Stimulated activated naive CD8-positive, alpha-beta T cell treated with anti-CD3 and anti-CD28 coated beads, Interleukin-15, Interleukin-2, amounts not matched to agents 100 ng/mL and 50 ng/mL, for 24 hours (primary cell): ENCODE measurements around the gene ERBB2.
A peak's percentile ranks its signal among the peaks of the same experiment; 100 is the strongest.
"Not testable (repeated sequence)": the region's sequence is repeated elsewhere in the genome, so short reads cannot be mapped to it uniquely, and the experiment has no call there.

ENCODE experiments used
- H3K27ac Mint-ChIP-seq: one replicate; pipeline ENCODE4 v1.8.0; 2021; ENCODE audit warnings: mild to moderate bottlenecking, mixed read lengths
- H3K27me3 Mint-ChIP-seq: one replicate; pipeline ENCODE4 v1.8.0; 2021; ENCODE audit warnings: mixed read lengths
- H3K36me3 Mint-ChIP-seq: one replicate; pipeline ENCODE4 v1.8.0; 2021; ENCODE audit warnings: low read depth, mixed read lengths
- H3K4me1 Mint-ChIP-seq: one replicate; pipeline ENCODE4 v1.8.0; 2021; ENCODE audit warnings: low read depth, mixed read lengths
- H3K4me3 Mint-ChIP-seq: one replicate; pipeline ENCODE4 v1.8.0; 2021; ENCODE audit warnings: mild to moderate bottlenecking, mixed read lengths
- H3K9me3 Mint-ChIP-seq: one replicate; pipeline ENCODE4 v1.8.0; 2021; ENCODE audit warnings: mixed read lengths

The ERBB2 gene

GRCh38 chr17:39701784-39702422 lies 2.0 kb downstream of the ERBB2 start:
- H3K27ac Mint-ChIP-seq = no peak overlapping the region
- H3K9me3 Mint-ChIP-seq = no peaks in the 10 kb centered on the region
- peaks cover 39% of the 10 kb centered on the region for H3K27me3 Mint-ChIP-seq
- H3K4me1 Mint-ChIP-seq = peaks cover 15% of the 10 kb centered on the region
- no peak overlapping the region for H3K4me3 Mint-ChIP-seq
- H3K36me3 Mint-ChIP-seq = no peaks in the 10 kb centered on the region

GRCh38 chr17:39702901-39703893 lies 3.3 kb downstream of the ERBB2 start:
- Mint-ChIP-seq H3K4me1 (peaks cover 22% of the 10 kb centered on the region), H3K27me3 (peaks cover 36% of the 10 kb centered on the region), H3K9me3 (no peaks in the 10 kb centered on the region), H3K27ac (peak overlapping the region; percentile 68), H3K36me3 (no peaks in the 10 kb centered on the region), H3K4me3 (no peak overlapping the region)

GRCh38 chr17:39703913-39704312 lies 4.0 kb downstream of the ERBB2 start:
- peaks cover 22% of the 10 kb centered on the region for H3K4me1 Mint-ChIP-seq
- no peaks in the 10 kb centered on the region for H3K9me3 Mint-ChIP-seq
- H3K27me3 Mint-ChIP-seq = peaks cover 29% of the 10 kb centered on the region
- H3K27ac Mint-ChIP-seq = no peak overlapping the region
- no peak overlapping the region for H3K4me3 Mint-ChIP-seq
- no peaks in the 10 kb centered on the region for H3K36me3 Mint-ChIP-seq

- H3K27ac Mint-ChIP-seq = no peak overlapping the region
- peaks cover 16% of the 10 kb centered on the region for H3K4me1 Mint-ChIP-seq
- peaks cover 19% of the 10 kb centered on the region for H3K27me3 Mint-ChIP-seq
- no peaks in the 10 kb centered on the region for H3K36me3 Mint-ChIP-seq
- no peak overlapping the region for H3K4me3 Mint-ChIP-seq
- no peaks in the 10 kb centered on the region for H3K9me3 Mint-ChIP-seq
Observed at GRCh38 chr17:39704821-39705551, 5.1 kb downstream of the ERBB2 start.

- no peak overlapping the region for H3K27ac Mint-ChIP-seq
- peaks cover 16% of the 10 kb centered on the region for H3K4me1 Mint-ChIP-seq
- peaks cover 15% of the 10 kb centered on the region for H3K27me3 Mint-ChIP-seq
- no peaks in the 10 kb centered on the region for H3K9me3 Mint-ChIP-seq
- H3K36me3 Mint-ChIP-seq = no peaks in the 10 kb centered on the region
- no peak overlapping the region for H3K4me3 Mint-ChIP-seq
Observed at GRCh38 chr17:39705786-39706348, 6.0 kb downstream of the ERBB2 start.

GRCh38 chr17:39706383-39706782 lies 6.5 kb downstream of the ERBB2 start:
- H3K27me3 Mint-ChIP-seq = peaks cover 10% of the 10 kb centered on the region
- H3K36me3 Mint-ChIP-seq = no peaks in the 10 kb centered on the region
- no peak overlapping the region for H3K27ac Mint-ChIP-seq
- H3K4me1 Mint-ChIP-seq = peaks cover 16% of the 10 kb centered on the region
- no peak overlapping the region for H3K4me3 Mint-ChIP-seq
- H3K9me3 Mint-ChIP-seq = no peaks in the 10 kb centered on the region

- Mint-ChIP-seq H3K4me1 (peaks cover 16% of the 10 kb centered on the region), H3K27ac (no peak overlapping the region), H3K4me3 (no peak overlapping the region), H3K36me3 (no peaks in the 10 kb centered on the region), H3K9me3 (no peaks in the 10 kb centered on the region), H3K27me3 (peaks cover 6% of the 10 kb centered on the region)
Observed at GRCh38 chr17:39706921-39707337, 7.1 kb downstream of the ERBB2 start.

GRCh38 chr17:39709319-39709997 lies 9.6 kb downstream of the ERBB2 start:
- peaks cover 10% of the 10 kb centered on the region for H3K4me1 Mint-ChIP-seq
- no peaks in the 10 kb centered on the region for H3K27me3 Mint-ChIP-seq
- no peak overlapping the region for H3K4me3 Mint-ChIP-seq
- H3K27ac Mint-ChIP-seq = no peak overlapping the region
- H3K9me3 Mint-ChIP-seq = no peaks in the 10 kb centered on the region
- no peaks in the 10 kb centered on the region for H3K36me3 Mint-ChIP-seq

GRCh38 chr17:39709998-39710964 lies 10.4 kb downstream of the ERBB2 start:
- Mint-ChIP-seq H3K27me3 (no peaks in the 10 kb centered on the region), H3K4me3 (no peak overlapping the region), H3K36me3 (no peaks in the 10 kb centered on the region), H3K4me1 (peaks cover 10% of the 10 kb centered on the region), H3K9me3 (no peaks in the 10 kb centered on the region), H3K27ac (no peak overlapping the region)

GRCh38 chr17:39711071-39711470 lies 11.2 kb downstream of the ERBB2 start:
- H3K4me1 Mint-ChIP-seq, H3K27me3 Mint-ChIP-seq, H3K9me3 Mint-ChIP-seq, H3K36me3 Mint-ChIP-seq, H3K27ac Mint-ChIP-seq, H3K4me3 Mint-ChIP-seq: not testable (repeated sequence)

GRCh38 chr17:39711851-39712250 lies 12.0 kb downstream of the ERBB2 start:
- no peak overlapping the region for H3K27ac Mint-ChIP-seq
- H3K4me1 Mint-ChIP-seq = peaks cover 7% of the 10 kb centered on the region
- H3K36me3 Mint-ChIP-seq = no peaks in the 10 kb centered on the region
- H3K27me3 Mint-ChIP-seq = no peaks in the 10 kb centered on the region
- H3K9me3 Mint-ChIP-seq = no peaks in the 10 kb centered on the region
- no peak overlapping the region for H3K4me3 Mint-ChIP-seq

- H3K4me3 Mint-ChIP-seq = no peak overlapping the region
- H3K36me3 Mint-ChIP-seq = no peaks in the 10 kb centered on the region
- no peaks in the 10 kb centered on the region for H3K9me3 Mint-ChIP-seq
- H3K4me1 Mint-ChIP-seq = no peaks in the 10 kb centered on the region
- no peak overlapping the region for H3K27ac Mint-ChIP-seq
- H3K27me3 Mint-ChIP-seq = no peaks in the 10 kb centered on the region
Observed at GRCh38 chr17:39714234-39714633, 14.4 kb downstream of the ERBB2 start.

GRCh38 chr17:39715375-39716072 lies 15.7 kb downstream of the ERBB2 start:
- Mint-ChIP-seq H3K4me3 (no peak overlapping the region), H3K36me3 (no peaks in the 10 kb centered on the region), H3K27me3 (no peaks in the 10 kb centered on the region), H3K9me3 (no peaks in the 10 kb centered on the region), H3K4me1 (no peaks in the 10 kb centered on the region), H3K27ac (no peak overlapping the region)
